Activated naive CD4-positive, alpha-beta T cell treated with anti-CD3 and anti-CD28 coated beads for 36 hours (primary cell): ENCODE results near the gene KCNA1. TPM values are rescaled to one million over a fixed set of nuclear protein-coding genes. Genes with fewer than 3 reads are reported as not detected.

ENCODE experiments used
- CTCF ChIA-PET: fragments of 350-600 bp; sonication (Branson Sonifier 250); formaldehyde crosslinking; loops from one replicate; lab custom pipeline; 2021; ENCODE audit warnings: antibody characterized with exemption; lab: Charles Lee
- DNase-seq: peaks from one replicate; pipeline ENCODE4 v3.0.0-alpha.2; 2020
- H3K27ac Mint-ChIP-seq: one replicate; pipeline ENCODE4 v1.8.0; 2021; ENCODE audit warnings: mild to moderate bottlenecking, mixed read lengths
- H3K27me3 Mint-ChIP-seq: one replicate; pipeline ENCODE4 v1.8.0; 2021; ENCODE audit warnings: low read depth, mixed read lengths
- H3K36me3 Mint-ChIP-seq: one replicate; pipeline ENCODE4 v1.8.0; 2021; ENCODE audit warnings: low read depth, mixed read lengths
- H3K4me1 Mint-ChIP-seq: one replicate; pipeline ENCODE4 v1.8.0; 2021; ENCODE audit warnings: low read depth, mixed read lengths
- H3K4me3 Mint-ChIP-seq: one replicate; pipeline ENCODE4 v1.8.0; 2021; ENCODE audit warnings: mild to moderate bottlenecking, moderate library complexity, mixed read lengths
- H3K9me3 Mint-ChIP-seq: one replicate; pipeline ENCODE4 v1.8.0; 2021; ENCODE audit warnings: mixed read lengths
- intact Hi-C: fragments of 100-400 bp; cut with micrococcal nuclease; formaldehyde crosslinking; loops from one replicate; pipeline ENCODE4 v1.15.1; 2023
- total RNA-seq, 2 experiments: library from RNA; stranded (reverse); gene quantifications; one replicate each; pipeline ENCODE4 v1.2.3, GENCODE V29; 2021

Gene KCNA1
- total RNA-seq, 2 experiments from 2014 or later, result 0.05 TPM; not detected in 1

DNA sequence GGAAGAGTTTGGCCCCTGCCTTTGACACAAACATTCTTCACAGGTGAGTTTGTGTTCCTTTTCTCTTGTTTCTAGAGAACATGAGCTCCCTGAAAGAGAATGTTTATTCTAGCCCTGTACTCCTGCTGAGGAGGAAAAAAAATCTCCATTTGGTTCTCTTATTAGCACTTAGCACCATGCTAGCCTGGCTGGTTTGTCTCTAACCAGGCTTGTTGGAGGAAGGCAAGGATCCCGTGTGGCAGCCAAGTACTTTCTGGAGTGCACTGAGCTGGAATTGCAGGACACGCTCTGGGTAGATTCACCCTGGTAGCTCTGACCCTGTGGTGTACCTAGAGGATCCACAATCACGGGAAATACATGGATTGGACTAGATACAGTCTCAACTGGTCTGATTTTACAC, 41.9 kb downstream of the KCNA1 start:
- peaks cover 19% of the 10 kb centered on the region for H3K27me3 Mint-ChIP-seq
- no peaks in the 10 kb centered on the region for H3K4me1 Mint-ChIP-seq
- no peak overlapping the region for H3K4me3 Mint-ChIP-seq
- H3K36me3 Mint-ChIP-seq, result no peaks in the 10 kb centered on the region
- no peak overlapping the region for H3K27ac Mint-ChIP-seq
- no peak for DNase-seq
- H3K9me3 Mint-ChIP-seq, result no peaks in the 10 kb centered on the region
- intact Hi-C loops, result no loop called here
- CTCF ChIA-PET, result interaction anchor here (0.6 to 1.5 kb wide), 4 partner anchors 49 to 1244 kb away, joined by 3 to 7 read pairs (median 4); no protein-coding TSS in a partner anchor

DNA sequence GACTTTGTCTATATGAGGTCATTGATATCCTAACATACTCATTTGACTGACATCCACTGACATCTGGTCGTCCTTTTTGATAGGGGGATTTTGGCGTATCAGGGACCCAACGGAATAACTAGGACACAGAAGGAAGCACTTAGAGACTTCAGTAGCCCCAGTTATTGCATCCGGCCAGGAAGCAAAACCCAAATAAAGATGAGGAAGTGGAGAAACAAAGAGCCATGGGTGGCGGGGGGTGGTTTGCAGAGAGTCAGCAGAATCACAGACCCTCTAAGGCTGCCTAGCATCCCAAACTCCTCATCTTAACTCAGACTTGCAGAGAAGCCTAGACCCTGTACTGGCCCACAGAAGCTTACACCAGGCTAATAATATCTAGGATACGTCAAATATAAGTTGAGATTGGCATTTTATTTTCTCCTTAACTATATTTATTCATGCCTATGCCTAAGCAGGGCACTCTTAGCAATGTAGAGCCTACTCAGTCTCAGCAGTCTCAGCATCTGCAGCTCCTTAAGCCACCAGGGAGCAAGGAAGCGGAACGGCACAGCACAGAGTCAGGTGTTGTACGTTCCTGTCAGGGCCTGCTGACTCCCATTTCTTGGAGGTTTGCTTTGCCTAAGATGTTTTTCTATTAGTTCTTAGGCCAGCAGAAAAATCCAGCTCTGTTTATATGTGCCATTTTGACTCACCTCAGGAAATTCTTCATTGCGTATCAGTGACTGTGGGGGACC, 45.1 kb downstream of the KCNA1 start:
- H3K27ac Mint-ChIP-seq, result no peak overlapping the region
- intact Hi-C loops, result no loop called here
- no peak for DNase-seq
- H3K4me3 Mint-ChIP-seq, result no peak overlapping the region
- no peaks in the 10 kb centered on the region for H3K36me3 Mint-ChIP-seq
- H3K4me1 Mint-ChIP-seq, result no peaks in the 10 kb centered on the region
- H3K9me3 Mint-ChIP-seq, result no peaks in the 10 kb centered on the region
- CTCF ChIA-PET, result no interaction called here
- H3K27me3 Mint-ChIP-seq, result peaks cover 41% of the 10 kb centered on the region

DNA sequence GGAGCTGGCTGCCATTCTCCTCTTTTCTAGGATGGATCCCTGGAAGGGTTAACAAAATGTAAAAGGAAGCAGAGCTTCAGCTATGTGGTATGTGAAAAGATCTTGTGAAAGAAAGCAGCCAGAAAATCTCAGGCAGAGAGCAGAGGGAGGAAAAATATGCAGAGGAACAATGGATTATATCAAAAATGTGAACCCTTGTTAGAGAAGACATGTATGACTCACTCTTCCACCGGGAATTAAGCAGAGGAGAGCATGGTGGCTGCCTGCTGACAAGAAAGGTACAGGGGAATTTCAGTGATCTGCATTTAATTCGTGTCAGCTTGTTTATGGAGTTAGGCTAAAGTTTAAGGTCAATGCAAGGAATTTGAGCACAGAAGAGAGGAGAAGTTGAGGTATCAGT, 46.3 kb downstream of the KCNA1 start:
- no peaks in the 10 kb centered on the region for H3K36me3 Mint-ChIP-seq
- no peaks in the 10 kb centered on the region for H3K4me1 Mint-ChIP-seq
- no peak overlapping the region for H3K27ac Mint-ChIP-seq
- H3K9me3 Mint-ChIP-seq, result no peaks in the 10 kb centered on the region
- no peak for DNase-seq
- H3K4me3 Mint-ChIP-seq, result no peak overlapping the region
- intact Hi-C loops, result no loop called here
- CTCF ChIA-PET, result interaction anchor here (0.8 kb wide), 1 partner anchor 12 kb away, joined by 3 read pairs; no protein-coding TSS in a partner anchor
- peaks cover 40% of the 10 kb centered on the region for H3K27me3 Mint-ChIP-seq

DNA sequence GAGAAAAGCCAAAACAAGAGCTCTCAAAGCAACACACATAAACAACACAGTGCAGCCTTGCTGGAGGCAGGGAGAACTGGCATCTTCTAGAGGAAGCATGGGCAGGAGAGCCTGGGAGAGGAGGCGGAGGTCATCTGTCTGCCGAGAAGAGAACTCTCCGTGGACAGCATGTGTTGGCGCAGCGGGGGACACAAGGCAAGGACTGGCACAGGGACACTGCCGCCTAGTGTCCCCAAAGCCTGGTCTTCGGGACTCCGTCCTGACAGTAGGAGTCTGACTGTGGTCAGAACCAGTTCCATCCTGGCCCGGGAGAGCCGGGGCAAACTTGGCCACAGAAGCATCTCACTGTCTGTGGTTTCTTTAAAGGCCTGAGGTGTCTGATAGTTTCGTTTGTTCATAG, 47.3 kb downstream of the KCNA1 start:
- Mint-ChIP-seq H3K27ac (no peak overlapping the region), H3K9me3 (no peaks in the 10 kb centered on the region), H3K36me3 (no peaks in the 10 kb centered on the region), H3K4me1 (no peaks in the 10 kb centered on the region), H3K27me3 (peaks cover 42% of the 10 kb centered on the region), H3K4me3 (no peak overlapping the region)
- no peak for DNase-seq
- intact Hi-C loops, result no loop called here
- CTCF ChIA-PET, result interaction anchor here (1.3 kb wide), 1 partner anchor 100 kb away, joined by 3 read pairs; no protein-coding TSS in a partner anchor

DNA sequence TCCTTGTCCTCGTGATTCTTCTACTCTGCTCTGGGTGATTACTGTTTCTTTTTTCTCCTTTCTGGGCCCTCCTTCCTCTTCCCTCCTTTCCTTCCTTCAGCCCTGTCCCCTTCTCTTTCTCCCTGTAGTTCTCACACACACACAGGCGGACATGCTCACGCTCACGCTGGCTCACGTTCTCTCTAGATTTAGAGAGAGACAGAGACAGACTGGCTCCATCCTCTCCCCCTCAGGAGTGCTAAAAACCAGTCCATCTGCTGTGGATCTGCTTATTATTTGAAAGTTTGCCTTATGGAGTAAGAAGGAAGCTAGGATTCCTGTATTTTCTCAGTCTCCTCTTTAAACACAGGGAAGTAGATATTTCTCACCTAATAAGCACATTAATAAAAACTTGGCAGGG, 48.1 kb downstream of the KCNA1 start:
- CTCF ChIA-PET, result interaction anchor here (1.3 kb wide), 1 partner anchor 101 kb away, joined by 3 read pairs; no protein-coding TSS in a partner anchor

DNA sequence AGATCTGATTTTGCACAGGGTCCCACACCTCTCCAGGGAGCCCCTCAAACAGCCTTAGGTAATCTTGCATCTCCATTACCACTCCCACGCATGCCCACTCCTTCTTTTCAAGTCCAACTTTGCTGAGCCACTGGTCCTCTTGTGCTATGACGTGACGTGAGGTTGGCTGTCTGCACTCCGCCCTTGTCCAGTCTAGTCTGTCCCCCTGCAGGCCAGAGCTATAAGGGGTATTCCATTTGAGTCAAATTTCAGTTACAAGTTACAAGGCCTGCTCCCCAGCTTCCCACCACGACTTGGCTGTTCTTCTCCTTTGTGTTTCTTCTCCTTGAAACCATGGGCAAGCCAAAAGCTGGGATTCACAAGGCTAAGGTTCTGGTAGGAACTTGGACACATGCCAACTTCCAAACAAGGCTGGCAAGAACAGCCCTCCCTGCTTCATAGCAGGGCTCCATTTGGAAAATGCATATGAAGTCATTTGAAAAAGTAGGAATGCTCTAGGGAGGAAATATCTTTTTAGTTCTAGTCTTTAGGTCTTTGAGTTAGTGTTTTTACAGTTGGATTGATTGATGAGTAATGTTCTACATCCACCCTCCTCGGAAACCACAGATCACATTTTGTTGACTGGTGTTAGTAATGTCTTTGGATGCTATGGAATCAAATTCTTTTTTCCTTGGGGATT, 49.1 kb downstream of the KCNA1 start:
- CTCF ChIA-PET, result interaction anchor here (1.0 kb wide), 1 partner anchor 101 kb away, joined by 3 read pairs; no protein-coding TSS in a partner anchor
- Mint-ChIP-seq H3K36me3 (no peaks in the 10 kb centered on the region), H3K4me1 (no peaks in the 10 kb centered on the region), H3K27me3 (peaks cover 36% of the 10 kb centered on the region), H3K4me3 (no peak overlapping the region), H3K27ac (no peak overlapping the region), H3K9me3 (no peaks in the 10 kb centered on the region)
- no peak for DNase-seq
- intact Hi-C loops, result no loop called here

More for the DNA sequence above, 48.1 kb downstream of the KCNA1 start:
- DNase-seq, result no peak
- Mint-ChIP-seq H3K27ac (no peak overlapping the region), H3K4me3 (no peak overlapping the region), H3K4me1 (no peaks in the 10 kb centered on the region), H3K9me3 (no peaks in the 10 kb centered on the region), H3K36me3 (no peaks in the 10 kb centered on the region), H3K27me3 (peaks cover 39% of the 10 kb centered on the region)
- intact Hi-C loops, result no loop called here

DNA sequence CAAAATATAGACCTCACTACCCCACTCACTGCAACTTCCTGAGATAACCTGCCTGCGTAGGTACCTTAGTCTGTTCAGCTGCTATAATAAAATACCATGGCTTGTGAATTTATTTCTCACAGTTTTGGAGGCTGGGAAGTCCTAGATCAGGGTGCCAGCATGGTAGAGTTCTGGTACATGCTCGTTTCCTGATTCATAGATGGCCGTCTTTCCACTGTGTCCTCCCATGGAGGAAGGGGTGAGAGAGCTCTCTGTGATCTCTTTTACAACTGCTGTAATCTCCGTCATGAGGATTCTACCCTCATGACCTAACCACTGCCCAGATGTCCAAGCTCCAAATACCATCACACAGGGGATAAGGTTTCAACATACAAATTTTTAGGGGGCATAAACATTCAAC, 49.7 kb downstream of the KCNA1 start:
- Mint-ChIP-seq H3K4me1 (no peaks in the 10 kb centered on the region), H3K4me3 (no peak overlapping the region), H3K27me3 (peaks cover 36% of the 10 kb centered on the region), H3K27ac (no peak overlapping the region), H3K9me3 (no peaks in the 10 kb centered on the region), H3K36me3 (no peaks in the 10 kb centered on the region)
- no peak for DNase-seq
- intact Hi-C loops, result no loop called here
- CTCF ChIA-PET, result interaction anchor here (1.0 kb wide), 1 partner anchor 102 kb away, joined by 3 read pairs; no protein-coding TSS in a partner anchor

DNA sequence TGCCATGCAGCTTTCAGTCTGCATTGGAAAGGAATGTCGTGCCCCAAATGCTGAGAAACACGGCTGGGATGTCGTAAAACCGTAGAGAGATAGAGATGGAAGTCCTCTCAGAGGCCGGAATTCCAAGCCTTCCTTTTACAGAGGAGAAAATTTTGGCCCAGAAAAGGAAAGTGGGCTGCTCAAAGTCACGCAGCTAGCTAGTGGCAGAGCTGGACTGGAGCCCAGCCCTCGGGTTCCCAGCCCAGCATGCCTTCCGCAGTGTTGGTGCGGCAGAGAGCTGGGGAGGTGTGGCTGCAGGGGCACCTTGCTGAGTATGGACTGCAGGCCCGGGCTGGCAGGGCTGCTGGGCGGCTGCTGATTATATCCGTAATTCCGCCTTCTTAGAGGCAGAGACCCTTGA, 50.3 kb downstream of the KCNA1 start:
- CTCF ChIA-PET, result no interaction called here
- no peak overlapping the region for H3K4me3 Mint-ChIP-seq

DNA sequence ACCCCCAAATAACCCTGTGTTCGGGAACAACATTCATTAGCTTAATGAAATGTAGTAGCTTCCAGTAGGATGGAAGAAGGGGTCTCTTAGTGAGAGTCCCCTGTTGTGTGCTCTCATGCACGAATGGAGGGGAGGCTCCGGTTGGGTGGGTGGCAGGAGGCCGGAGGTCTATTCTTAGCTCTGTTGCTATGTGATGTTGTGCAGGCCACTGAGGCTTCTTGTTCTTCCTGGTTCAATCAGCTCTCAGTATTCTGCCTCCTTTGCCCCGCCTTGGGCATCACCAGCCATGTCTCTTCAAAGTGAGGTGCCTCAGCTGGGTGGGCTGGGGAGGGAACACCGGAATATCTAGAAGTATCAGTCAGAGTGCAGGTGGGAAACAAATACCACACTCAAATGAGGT, 50.8 kb downstream of the KCNA1 start:
- no peak overlapping the region for H3K27ac Mint-ChIP-seq
- H3K4me3 Mint-ChIP-seq, result no peak overlapping the region
- no peak for DNase-seq
- intact Hi-C loops, result no loop called here
- no peaks in the 10 kb centered on the region for H3K4me1 Mint-ChIP-seq
- CTCF ChIA-PET, result no interaction called here
- no peaks in the 10 kb centered on the region for H3K9me3 Mint-ChIP-seq
- peaks cover 32% of the 10 kb centered on the region for H3K27me3 Mint-ChIP-seq
- no peaks in the 10 kb centered on the region for H3K36me3 Mint-ChIP-seq

More for the DNA sequence above, 50.3 kb downstream of the KCNA1 start:
- Mint-ChIP-seq H3K27ac (no peak overlapping the region), H3K4me1 (no peaks in the 10 kb centered on the region), H3K36me3 (no peaks in the 10 kb centered on the region), H3K27me3 (peaks cover 36% of the 10 kb centered on the region), H3K9me3 (no peaks in the 10 kb centered on the region)
- intact Hi-C loops, result no loop called here
- no peak for DNase-seq

DNA sequence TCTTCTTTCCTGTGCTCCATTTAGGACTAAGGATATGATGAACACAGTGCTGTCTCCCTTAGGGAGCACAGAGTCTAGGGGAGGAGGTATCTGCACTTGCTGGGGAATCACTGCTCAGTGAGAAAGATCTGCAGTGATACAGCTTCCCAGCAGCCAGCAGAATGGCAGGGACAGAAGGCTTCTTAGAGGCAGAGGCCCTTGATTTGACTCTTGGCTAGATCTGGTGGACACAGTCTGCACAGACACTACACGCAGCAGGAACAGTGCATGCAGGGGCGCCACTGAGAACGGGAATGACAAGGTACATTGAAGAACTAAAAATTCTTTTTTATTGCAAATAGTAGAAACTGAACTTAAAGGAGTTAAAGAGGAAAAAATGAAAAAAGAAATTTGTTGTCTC, 51.6 kb downstream of the KCNA1 start:
- no peak for DNase-seq
- H3K36me3 Mint-ChIP-seq, result no peaks in the 10 kb centered on the region
- intact Hi-C loops, result no loop called here
- no peaks in the 10 kb centered on the region for H3K9me3 Mint-ChIP-seq
- no peak overlapping the region for H3K4me3 Mint-ChIP-seq
- H3K27ac Mint-ChIP-seq, result no peak overlapping the region
- peaks cover 31% of the 10 kb centered on the region for H3K27me3 Mint-ChIP-seq
- no peaks in the 10 kb centered on the region for H3K4me1 Mint-ChIP-seq
- CTCF ChIA-PET, result no interaction called here

DNA sequence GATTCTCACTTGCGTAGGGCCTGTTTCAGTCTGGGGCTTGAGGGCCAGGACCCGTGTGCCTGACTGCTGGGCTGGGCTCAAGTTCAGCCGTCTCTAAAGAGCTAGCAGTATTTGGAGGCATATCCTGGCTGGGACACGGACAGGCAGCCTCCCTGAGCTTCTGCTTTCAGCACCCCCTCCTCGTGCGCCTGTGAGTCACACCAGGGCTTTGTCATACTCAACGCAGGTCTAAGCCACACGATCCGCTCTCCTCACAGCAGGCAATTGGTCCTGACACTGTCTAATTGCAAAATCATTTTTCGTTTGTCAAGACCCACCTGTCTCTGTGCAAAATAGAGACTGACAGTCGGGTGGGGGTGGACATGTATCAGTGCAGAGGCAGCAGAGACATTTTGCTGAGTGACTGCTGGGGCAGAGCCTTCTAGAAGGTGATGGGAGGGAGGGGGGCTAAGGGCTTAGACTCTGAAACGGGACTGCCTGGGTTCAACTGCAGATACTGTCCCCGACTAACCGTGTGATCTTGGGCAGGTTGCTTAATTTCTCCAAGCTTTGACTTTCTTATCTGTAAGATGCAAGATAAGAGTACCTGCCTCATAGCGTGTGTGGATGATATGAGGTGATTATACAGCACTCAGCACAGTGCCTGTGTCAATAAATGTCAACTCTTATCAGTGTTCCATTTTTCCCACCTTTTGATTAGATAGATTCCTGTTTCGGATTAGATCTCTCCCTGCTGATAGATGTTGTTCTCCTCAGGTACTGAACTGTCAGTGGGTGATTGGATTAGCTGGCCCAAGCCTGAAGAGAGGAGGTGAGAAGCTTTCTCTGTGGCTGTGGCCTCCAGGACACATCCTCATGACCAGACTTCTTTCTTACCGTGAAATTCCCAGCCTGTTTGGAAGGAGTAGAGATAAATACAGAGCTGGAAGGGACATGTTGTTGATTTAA, 53.1 kb downstream of the KCNA1 start:
- no peak overlapping the region for H3K27ac Mint-ChIP-seq
- H3K4me3 Mint-ChIP-seq, result no peak overlapping the region
- H3K27me3 Mint-ChIP-seq, result peaks cover 25% of the 10 kb centered on the region
- CTCF ChIA-PET, result interaction anchor here (1.0 kb wide), 1 partner anchor 13 kb away, joined by 3 read pairs; no protein-coding TSS in a partner anchor
- intact Hi-C loops, result no loop called here
- DNase-seq, result no peak
- H3K9me3 Mint-ChIP-seq, result no peaks in the 10 kb centered on the region
- H3K36me3 Mint-ChIP-seq, result no peaks in the 10 kb centered on the region
- H3K4me1 Mint-ChIP-seq, result no peaks in the 10 kb centered on the region
